RPMI7951 (cell line): Measurements from ENCODE around the gene EIF3CL. TPM values are rescaled to one million over a fixed set of nuclear protein-coding genes. Genes with fewer than 3 reads are reported as not detected.
"Not testable (repeated sequence)": the region's sequence is repeated elsewhere in the genome, so short reads cannot be mapped to it uniquely, and the experiment has no call there.

Experiments used
- DNase-seq: peaks from one replicate; pipeline ENCODE4 v3.0.0-alpha.2; 2012; ENCODE audit warnings: low read depth
- total RNA-seq: library from RNA; depleted of rRNA; stranded (reverse); fragments of >200 nt; shearing (Covaris generic); gene quantifications from 2 replicates; pipeline ENCODE4 v1.2.3, GENCODE V29; 2014; rRNA removed

The EIF3CL gene, protein sequence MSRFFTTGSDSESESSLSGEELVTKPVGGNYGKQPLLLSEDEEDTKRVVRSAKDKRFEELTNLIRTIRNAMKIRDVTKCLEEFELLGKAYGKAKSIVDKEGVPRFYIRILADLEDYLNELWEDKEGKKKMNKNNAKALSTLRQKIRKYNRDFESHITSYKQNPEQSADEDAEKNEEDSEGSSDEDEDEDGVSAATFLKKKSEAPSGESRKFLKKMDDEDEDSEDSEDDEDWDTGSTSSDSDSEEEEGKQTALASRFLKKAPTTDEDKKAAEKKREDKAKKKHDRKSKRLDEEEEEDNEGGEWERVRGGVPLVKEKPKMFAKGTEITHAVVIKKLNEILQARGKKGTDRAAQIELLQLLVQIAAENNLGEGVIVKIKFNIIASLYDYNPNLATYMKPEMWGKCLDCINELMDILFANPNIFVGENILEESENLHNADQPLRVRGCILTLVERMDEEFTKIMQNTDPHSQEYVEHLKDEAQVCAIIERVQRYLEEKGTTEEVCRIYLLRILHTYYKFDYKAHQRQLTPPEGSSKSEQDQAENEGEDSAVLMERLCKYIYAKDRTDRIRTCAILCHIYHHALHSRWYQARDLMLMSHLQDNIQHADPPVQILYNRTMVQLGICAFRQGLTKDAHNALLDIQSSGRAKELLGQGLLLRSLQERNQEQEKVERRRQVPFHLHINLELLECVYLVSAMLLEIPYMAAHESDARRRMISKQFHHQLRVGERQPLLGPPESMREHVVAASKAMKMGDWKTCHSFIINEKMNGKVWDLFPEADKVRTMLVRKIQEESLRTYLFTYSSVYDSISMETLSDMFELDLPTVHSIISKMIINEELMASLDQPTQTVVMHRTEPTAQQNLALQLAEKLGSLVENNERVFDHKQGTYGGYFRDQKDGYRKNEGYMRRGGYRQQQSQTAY
- 42.2 and 50.8 TPM in 2 replicates for total RNA-seq

DNA sequence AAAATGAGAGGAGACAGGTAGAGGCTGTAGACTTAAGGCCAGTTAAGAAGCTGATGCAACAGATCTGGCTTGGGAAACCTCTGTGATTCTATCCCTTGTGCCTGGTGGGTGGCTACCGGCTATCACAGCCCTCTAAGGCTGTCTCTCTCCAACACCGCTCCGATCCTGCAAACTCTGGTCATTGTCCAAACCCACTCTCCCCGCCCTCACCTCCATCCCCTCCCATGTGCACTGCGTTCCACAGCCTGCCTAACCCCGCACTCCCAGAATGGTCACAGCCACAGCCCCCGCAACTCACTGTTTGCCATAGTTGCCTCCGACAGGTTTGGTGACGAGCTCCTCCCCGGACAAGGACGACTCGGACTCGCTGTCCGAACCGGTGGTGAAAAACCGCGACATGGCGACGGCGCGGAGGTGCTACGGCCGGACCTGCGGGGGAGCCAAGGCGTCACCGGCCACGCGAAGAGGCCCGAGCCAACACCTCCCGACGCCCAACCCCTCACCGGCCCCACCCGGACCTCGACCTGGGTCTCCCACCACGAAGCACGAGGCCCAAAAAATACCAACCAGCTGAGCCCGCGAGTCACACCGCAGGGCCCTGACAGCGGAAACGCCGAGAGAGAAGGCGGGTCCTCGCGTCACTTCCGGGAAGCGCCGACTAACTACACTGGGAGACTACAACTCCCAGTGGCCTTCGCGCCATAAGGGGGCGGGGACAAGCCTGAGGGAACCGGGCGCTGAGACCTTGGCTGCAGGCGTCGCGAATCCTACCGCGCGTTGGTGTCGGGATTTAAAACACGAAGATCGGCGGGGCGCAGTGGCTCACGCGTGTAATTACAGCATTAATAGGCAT lies at the start of gene EIF3CL:
Gene EIF3CL, minus strand, starts transcription at position 622 of the 853 bp plus-strand sequence. Its CDS starts 223 bp downstream, at position 399.
- not testable (repeated sequence) for DNase-seq

- not testable (repeated sequence) for DNase-seq
Observed at GRCh38 chr16:28447081-28447480, 43.4 kb upstream of the EIF3CL start.

DNA sequence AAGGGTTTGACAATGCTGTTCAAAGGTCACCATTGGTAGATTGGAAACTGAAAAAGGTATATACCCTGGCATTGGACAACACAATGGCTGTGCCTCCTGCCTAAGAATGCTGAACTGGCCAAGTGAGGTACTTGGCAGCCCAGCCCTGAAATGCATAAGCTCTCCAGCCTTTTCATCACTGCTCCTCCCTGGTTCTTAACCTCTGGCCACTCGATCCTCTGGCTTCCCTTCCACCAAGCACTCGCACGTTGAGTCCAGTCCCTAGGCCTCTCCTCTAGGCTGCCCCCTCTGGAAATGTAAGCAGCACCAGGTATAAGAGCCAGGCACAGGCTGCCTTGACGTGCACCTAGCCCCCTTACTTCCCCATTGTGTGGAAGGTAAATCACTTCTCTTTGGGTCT lies 42.7 kb upstream of the EIF3CL start:
- not testable (repeated sequence) for DNase-seq

DNA sequence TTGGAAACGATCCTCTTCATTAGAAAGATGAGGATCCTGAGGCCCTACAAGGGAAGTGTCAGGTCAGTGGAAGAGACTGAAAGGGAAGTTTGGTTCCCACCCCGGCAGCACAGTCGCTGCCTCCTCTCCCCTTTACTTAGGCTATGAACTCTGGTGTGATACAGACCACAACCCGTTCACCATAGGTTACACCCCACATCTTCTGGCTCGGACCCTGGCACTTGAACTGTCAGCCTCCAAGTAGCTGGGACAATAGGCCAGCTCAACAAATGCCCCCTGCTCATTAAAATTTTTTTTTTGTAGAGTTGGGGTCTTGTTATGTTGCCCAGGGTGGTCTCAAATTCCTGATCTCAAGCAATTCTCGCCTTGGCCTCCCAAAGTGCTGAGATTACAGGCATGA lies 40.3 kb upstream of the EIF3CL start:
- DNase-seq: not testable (repeated sequence)

GRCh38 chr16:28438899-28439298 lies 35.3 kb upstream of the EIF3CL start:
- DNase-seq: not testable (repeated sequence)

DNA sequence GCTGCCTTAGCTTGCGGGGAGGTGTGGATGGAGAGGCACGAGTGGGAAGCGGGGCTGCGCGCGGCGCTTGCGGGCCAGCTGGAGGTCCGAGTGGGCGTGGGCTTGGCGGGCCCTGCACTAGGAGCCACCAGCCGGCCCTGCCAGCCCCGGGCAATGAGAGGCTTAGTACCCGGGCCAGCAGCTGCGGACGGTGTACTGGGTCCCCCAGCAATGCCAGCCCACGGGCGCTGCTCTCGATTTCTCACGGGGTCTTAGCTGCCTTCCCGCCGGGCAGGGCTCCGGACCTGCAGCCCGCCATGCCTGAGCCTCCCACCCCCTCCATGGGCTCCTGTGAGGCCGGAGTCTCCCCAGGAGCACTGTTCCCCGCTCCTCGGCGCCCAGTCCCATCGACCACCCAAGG lies 31.7 kb upstream of the EIF3CL start:
- DNase-seq: not testable (repeated sequence)

- DNase-seq: not testable (repeated sequence)
Observed at GRCh38 chr16:28426060-28426680, 22.5 kb upstream of the EIF3CL start.

- DNase-seq: not testable (repeated sequence)
Observed at GRCh38 chr16:28421071-28421750, 17.6 kb upstream of the EIF3CL start.

DNA sequence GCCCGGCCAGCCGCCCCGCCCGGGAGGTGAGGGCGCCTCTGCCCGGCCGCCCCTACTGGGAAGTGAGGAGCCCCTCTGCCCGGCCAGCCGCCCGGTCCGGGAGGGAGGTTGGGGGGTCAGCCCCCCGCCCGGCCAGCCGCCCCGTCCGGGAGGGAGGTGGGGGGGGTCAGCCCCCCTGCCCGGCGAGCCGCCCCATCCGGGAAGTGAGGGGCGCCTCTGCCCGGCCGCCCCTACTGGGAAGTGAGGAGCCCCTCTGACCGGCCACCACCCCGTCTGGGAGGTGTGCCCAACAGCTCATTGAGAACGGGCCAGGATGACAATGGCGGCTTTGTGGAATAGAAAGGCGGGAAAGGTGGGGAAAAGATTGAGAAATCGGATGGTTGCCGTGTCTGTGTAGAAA lies 13.4 kb upstream of the EIF3CL start:
- not testable (repeated sequence) for DNase-seq

DNA sequence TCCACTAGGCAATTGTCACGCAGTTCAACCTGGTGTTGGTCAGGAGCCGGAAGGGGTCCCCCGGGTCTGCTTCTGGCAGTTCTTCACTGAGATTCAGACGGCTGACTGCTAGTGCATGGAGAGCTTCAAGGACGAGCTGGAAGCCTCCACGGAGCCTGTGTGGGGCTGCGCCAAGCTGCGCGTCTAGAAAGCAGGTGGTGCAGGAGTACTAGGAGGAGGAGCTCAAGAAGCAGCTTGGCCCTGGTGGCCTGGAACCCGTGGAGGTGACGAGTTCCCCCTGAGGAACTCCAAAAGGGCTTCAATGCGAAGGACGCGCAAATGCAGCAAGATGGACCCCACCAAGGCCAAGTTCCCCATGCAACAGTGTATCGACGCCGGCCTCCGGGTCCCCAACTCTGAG lies 10.9 kb upstream of the EIF3CL start:
- not testable (repeated sequence) for DNase-seq

DNA sequence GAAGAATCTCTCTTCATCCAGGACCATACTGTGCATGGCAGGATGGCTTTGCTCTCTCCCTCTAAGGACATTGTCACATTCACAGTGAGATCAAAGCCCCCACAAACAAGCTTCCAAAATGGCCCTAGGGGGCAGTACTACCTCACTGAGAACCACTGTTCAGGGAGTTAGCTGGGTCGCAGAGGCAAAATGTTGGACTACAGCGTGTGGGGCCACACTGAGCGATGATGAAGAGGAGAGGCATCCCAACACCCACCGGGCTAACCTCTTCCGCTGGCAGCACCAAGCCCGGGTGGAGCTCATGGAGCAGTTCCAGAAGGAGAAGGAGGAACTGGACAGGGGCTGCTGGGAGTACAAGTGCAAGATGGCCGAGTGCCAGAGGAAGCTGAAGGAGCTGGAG lies 9.9 kb upstream of the EIF3CL start:
- DNase-seq: not testable (repeated sequence)

- DNase-seq: not testable (repeated sequence)
Observed at GRCh38 chr16:28392054-28392453, 11.6 kb downstream of the EIF3CL start.

DNA sequence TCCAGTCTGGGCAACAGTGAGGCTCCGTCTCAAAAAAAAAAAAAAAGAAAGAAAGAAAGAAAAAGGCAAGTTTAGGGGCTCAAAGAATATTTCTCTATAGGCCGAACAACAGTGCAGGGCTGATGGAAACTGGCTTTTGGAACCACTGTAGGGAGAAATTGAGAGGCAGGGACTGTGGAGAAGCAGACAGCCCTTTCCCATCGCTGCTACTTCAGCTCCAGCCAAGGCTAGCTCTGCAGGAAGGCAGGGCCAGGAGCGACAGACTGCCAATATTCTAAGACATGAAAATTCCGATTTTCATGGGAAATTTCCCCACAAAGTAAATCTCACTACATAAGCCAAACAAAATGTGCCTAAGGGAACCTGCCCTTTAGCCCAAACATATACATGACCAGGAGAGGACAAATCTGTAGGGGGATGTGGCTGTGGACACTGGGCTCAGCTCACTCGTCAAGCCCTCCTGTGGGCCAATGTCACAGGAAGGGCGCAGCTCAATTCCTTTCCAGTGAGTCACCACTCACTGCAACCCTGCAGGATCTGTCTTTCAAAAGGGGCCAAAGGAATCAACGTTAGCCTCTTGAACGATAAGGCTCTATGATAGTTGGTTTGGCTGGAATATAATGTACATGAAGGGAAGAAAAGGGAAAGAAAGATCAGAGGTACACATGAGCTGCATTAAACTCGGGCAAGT lies 21.3 kb downstream of the EIF3CL start:
- DNase-seq: not testable (repeated sequence)

DNA sequence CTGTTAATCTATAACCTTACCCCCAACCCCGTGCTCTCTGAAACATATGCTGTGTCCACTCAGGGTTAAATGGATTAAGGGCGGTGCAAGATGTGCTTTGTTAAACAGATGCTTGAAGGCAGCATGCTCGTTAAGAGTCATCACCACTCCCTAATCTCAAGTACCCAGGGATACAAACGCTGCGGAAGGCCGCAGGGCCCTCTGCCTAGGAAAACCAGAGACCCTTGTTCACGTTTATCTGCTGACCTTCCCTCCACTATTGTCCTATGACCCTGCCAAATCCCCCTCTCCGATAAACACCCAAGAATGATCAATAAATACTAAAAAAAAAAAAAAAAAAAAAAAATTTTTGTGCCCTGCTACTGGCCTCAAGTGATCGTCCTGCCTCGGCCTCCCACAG lies 25.8 kb downstream of the EIF3CL start:
- not testable (repeated sequence) for DNase-seq

DNA sequence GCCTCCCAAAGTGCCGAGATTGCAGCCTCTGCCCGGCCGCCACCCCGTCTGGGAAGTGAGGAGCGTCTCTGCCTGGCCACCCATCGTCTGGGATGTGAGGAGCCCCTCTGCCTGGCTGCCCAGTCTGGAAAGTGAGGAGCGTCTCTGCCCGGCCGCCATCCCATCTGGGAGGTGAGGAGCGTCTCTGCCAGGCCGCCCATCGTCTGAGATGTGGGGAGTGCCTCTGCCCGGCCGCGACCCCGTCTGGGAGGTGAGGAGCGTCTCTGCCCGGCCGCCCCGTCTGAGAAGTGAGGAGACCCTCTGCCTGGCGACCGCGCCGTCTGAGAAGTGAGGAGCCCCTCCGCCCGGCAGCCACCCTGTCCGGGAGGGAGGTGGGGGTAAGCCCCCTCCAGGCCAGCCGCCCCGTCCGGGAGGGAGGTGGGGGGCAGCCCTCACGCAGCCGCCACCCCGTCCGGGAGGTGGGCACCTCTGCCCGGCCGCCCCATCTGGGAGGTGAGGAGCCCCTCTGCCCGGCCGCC lies 26.5 kb downstream of the EIF3CL start:
- DNase-seq: not testable (repeated sequence)

- not testable (repeated sequence) for DNase-seq
Observed at GRCh38 chr16:28375115-28375514, 28.5 kb downstream of the EIF3CL start.

DNA sequence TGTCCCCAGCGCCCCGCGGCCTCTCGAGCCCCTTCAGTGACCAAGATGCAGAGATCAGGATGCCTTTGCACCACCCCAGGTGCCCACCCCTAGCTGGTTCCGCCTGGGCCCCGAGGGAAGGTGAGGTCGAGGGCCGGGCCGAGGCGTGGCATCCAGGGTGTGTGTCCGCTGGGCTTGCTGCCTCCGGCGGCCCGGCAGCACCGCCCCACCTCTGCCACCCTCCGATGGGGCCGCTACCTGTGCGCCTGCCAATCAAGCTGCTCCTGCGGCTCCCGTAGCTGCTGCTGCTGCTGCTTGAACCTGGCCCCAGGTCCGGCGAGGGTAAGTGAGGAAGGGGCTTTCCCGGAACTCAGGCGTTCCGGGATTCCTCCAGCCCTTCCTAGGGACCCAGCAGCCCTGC lies 29.4 kb downstream of the EIF3CL start:
- not testable (repeated sequence) for DNase-seq

DNA sequence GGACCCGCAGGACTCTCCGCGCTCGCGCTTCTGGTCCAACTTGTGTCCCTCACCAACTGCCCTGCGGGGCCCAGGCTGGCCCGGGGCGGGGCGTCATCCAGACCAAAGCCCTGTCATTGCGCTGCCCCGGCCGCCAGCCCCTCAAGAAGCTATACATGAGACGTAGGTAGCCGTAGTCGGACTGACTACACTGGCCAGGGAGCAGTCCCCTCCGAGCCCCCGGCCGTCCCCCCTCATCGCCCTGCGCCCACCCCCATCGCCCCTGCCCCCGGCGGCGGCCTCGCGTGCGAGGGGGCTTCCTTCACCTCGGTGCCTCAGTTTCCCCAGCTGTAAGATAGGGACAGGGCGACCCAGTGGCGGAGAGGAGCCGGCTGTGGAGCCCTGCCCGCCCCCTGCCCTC lies 35.7 kb downstream of the EIF3CL start:
- DNase-seq: not testable (repeated sequence)
